Right lobe of liver (tissue), 4 donors: Measurements from ENCODE around the gene ANXA6.

ENCODE experiments used
- CTCF ChIP-seq, 4 donors: fragments of 200-600 bp in 3 of 4; fragments of 450-650 bp in 1 of 4; IDR thresholded peaks; one replicate each; pipeline versions ENCODE4 v1.5.1 to v1.8.0; 2016 to 2022; ENCODE audit warnings: antibody characterized with exemption in 4 of 4, mild to moderate bottlenecking in 2 of 4
- POLR2A ChIP-seq: fragments of 450-650 bp; IDR thresholded peaks from one replicate; pipeline ENCODE4 v1.6.1; 2017; ENCODE audit warnings: antibody characterized with exemption, mild to moderate bottlenecking
- donor health status: DM: no; HTN: no; CAD: no.
- donor health status: DM: no; HTN: no; CAD: no.
- donor health status: DM: no; HTN: yes; CAD: no.

- TF ChIP-seq POLR2A (no peak), CTCF (IDR thresholded peaks at IDR 0.05) (no peak)
Measured at GRCh38 chr5:151125421-151125820, 32.2 kb downstream of the ANXA6 start.
